Chondrocyte (in vitro differentiated cells): ENCODE data around the gene CEL. TPM values are rescaled to one million over a fixed set of nuclear protein-coding genes. Genes with fewer than 3 reads are reported as not detected.

Source experiments
- DNase-seq: peaks from one replicate; pipeline ENCODE4 v3.0.0; 2021; ENCODE audit warnings: mixed read lengths, low spot score
- H3K27ac Mint-ChIP-seq: one replicate; pipeline ENCODE4 v1.8.0; 2021; ENCODE audit warnings: mild to moderate bottlenecking, moderate library complexity, mixed read lengths; ENCODE audit not compliant: unreplicated experiment
- H3K27me3 Mint-ChIP-seq: 2 replicates; pipeline ENCODE4 v1.8.0; 2021; ENCODE audit warnings: low read depth, mixed read lengths
- H3K36me3 Mint-ChIP-seq: 2 replicates; pipeline ENCODE4 v1.8.0; 2021; ENCODE audit warnings: low read depth, mixed read lengths
- H3K4me1 Mint-ChIP-seq: 2 replicates; pipeline ENCODE4 v1.8.0; 2021; ENCODE audit warnings: low read depth, mild to moderate bottlenecking, mixed read lengths
- H3K4me3 Mint-ChIP-seq: one replicate; pipeline ENCODE4 v1.8.0; 2021; ENCODE audit warnings: mild to moderate bottlenecking, moderate library complexity, mixed read lengths; ENCODE audit not compliant: unreplicated experiment
- H3K9me3 Mint-ChIP-seq: 2 replicates; pipeline ENCODE4 v1.8.0; 2021; ENCODE audit warnings: low read depth, mixed read lengths
- total RNA-seq: library from RNA; stranded (reverse); gene quantifications from 3 replicates; pipeline ENCODE4 v1.2.1, GENCODE V29; 2021
- TF ChIP-seq, protein P1 (sequence below): fragments of 200-600 bp; sonication (generic); IDR thresholded peaks from 2 replicates; pipeline ENCODE4 v1.5.0; 2021; ENCODE audit warnings: antibody characterized with exemption, mild to moderate bottlenecking, moderate library complexity

CEL gene
- total RNA-seq, 1 donor from 2014 or later = 0.87 TPM

DNA sequence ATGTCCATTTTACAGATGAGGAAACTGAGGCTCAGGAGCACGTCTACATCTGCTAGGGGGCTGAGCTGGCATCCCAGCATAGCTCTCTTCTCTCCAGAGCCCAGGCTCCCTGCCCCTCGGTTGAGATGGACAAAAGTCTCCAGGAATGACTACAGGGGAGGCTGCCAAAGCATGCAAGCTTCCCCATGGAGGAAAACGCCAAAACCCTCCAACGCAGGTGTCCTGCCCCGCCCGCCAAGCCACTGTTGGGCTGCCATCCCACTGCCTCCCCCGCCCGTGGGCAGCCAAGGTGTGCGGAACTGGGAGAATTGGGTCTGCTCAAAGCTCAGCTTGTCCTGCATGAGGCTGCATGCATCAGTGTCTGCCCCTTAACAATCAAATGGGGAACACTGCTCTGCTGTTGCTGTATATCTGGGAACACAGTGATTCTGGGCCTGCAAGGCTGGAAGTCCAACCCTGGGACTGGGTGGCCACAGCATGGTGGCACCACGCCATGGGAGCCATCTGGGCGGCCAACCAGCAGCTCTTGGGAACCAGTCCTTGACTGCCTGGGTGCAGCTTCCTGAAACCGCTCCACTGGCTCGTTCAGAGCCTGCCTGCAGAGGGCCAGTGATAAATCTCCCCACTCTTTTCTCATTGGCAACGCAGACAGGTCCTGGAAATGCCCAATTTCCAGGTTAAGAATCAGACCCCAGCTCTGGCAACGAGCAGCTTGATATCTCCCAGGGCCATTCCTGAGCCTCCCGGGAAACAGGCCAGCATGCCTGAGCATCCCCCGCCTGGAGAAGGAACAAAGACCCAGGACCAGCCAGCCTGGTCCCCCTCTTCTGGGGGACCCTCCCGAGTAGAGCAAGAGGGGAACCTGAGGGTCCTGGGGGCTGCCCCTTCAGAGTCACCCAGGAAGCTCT is 55.7 kb downstream of the CEL start:
- no peak for DNase-seq
- Mint-ChIP-seq H3K27me3 (no peaks in the 10 kb centered on the region), H3K36me3 (no peaks in the 10 kb centered on the region), H3K4me3 (no peak overlapping the region), H3K9me3 (no peaks in the 10 kb centered on the region), H3K27ac (no peak overlapping the region), H3K4me1 (peaks cover 27% of the 10 kb centered on the region)
- TF ChIP-seq, protein P1, sequence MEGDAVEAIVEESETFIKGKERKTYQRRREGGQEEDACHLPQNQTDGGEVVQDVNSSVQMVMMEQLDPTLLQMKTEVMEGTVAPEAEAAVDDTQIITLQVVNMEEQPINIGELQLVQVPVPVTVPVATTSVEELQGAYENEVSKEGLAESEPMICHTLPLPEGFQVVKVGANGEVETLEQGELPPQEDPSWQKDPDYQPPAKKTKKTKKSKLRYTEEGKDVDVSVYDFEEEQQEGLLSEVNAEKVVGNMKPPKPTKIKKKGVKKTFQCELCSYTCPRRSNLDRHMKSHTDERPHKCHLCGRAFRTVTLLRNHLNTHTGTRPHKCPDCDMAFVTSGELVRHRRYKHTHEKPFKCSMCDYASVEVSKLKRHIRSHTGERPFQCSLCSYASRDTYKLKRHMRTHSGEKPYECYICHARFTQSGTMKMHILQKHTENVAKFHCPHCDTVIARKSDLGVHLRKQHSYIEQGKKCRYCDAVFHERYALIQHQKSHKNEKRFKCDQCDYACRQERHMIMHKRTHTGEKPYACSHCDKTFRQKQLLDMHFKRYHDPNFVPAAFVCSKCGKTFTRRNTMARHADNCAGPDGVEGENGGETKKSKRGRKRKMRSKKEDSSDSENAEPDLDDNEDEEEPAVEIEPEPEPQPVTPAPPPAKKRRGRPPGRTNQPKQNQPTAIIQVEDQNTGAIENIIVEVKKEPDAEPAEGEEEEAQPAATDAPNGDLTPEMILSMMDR = no peak

DNA sequence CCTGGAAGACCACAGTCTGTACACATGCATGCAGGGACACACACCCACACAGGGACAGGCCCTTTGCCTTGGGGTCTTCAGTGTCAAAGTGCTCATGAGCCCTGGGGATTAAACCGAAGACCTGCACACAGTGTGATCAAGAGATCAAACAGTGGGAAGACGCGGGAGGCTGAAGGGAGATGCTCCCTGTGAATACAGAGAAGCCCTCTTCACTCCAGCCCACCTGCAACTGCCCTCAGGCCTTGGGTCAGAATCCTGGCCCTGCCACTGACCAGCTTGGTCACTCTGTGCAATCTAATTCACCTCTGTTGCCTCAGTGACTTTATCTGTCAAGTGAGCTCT is 56.4 kb downstream of the CEL start:
- Mint-ChIP-seq H3K4me3 (no peak overlapping the region), H3K27me3 (no peaks in the 10 kb centered on the region), H3K27ac (no peak overlapping the region), H3K36me3 (no peaks in the 10 kb centered on the region), H3K4me1 (peaks cover 25% of the 10 kb centered on the region), H3K9me3 (no peaks in the 10 kb centered on the region)
- TF ChIP-seq, protein P1 = no peak
- DNase-seq = no peak

DNA sequence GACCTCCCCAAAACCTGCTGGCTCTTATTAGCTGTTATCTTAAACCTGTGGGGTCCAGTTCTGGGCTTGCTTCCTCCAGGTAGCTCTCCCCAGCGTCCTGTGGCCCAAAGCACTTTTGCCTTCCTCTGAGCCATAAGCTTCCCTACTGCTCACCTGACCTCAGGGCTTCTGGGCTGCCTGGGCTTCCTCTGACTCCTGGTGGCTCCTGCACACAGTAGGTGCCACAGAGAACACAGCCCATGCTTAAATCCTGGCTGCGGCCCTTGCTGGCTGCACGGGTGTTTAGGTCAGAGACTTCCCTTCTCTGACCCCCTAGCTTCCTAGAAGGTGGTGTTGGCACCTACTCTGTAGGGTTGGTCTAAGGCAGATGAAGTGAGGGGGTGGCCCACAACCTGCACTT is 56.8 kb downstream of the CEL start:
- Mint-ChIP-seq H3K27ac (no peak overlapping the region), H3K4me1 (peaks cover 21% of the 10 kb centered on the region), H3K4me3 (no peak overlapping the region), H3K9me3 (no peaks in the 10 kb centered on the region), H3K27me3 (no peaks in the 10 kb centered on the region), H3K36me3 (no peaks in the 10 kb centered on the region)
- no peak for DNase-seq
- TF ChIP-seq, protein P1 = no peak

DNA sequence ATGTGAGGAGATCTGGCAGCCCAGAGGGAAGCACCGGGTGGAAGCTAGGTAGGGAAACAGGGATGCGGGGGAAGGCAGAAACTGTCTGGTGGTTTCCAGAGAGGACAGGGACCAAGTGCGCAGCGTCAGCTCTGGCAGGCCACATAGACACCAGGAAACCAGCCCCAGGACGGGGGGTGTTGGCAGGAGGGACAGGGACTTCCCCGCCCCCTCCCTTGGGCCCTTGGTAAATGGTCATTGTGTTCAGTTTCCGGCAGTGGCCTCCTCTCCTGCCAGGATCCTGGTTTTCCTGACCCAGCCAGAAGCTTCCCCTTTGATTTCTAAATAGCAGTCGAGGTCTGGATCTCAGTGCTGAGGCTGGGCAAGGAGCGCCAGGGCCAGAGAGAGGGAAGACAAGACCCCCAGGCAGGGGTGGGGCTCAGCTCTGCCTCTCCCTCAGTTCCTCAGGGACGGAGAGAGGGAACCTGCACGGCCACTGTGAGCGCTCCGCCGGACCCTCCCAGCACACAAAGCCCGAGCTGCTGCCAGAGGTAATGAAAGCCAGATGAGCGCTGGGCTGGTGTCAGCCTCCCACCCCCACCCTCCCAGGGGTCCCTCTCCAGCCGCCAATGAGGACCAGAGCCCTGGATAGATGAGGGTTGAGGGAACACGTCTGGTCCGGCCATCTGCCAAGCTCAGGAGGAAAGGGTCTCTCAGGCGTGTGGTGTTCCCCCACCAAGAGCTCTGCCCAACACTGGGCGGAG is 57.5 kb downstream of the CEL start:
- Mint-ChIP-seq H3K27me3 (peaks cover 4% of the 10 kb centered on the region), H3K4me1 (peaks cover 14% of the 10 kb centered on the region), H3K4me3 (no peak overlapping the region), H3K9me3 (no peaks in the 10 kb centered on the region), H3K36me3 (peaks cover under 1% of the 10 kb centered on the region), H3K27ac (no peak overlapping the region)
- TF ChIP-seq, protein P1 = no peak
- no peak for DNase-seq

DNA sequence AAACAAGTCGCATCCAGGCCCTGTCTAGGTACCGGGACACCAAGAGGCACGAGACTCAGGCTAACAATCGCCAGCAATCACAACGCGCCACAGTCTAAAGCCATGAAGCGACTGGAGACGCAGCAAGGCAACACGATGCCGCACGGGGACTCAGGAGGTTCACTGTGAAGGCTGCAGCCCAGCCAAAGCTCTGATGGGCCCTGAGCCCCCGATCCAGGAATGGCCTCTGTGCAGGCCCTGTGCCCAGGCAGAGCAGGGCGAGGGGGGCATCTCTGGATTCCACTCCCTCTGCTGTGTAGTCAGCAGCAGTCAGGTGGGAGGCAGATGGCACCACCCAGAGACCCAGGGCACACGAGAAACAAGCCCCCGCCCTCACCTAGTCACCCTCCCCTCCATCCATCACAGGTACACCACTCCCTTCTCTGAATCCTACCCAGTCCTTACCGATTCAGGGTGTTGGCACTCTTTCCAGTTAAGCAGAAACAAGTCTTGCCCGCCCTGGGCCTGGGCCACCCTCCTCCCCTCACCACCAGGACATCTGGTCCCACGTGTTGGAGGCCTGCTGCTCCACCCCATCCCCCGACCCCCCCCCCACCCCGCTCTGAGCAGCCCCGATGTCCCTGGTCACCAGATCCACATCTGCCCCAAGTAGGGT is 58.2 kb downstream of the CEL start:
- Mint-ChIP-seq H3K36me3 (peaks cover 1% of the 10 kb centered on the region), H3K9me3 (no peaks in the 10 kb centered on the region)

More for the DNA sequence above, 58.2 kb downstream of the CEL start:
- peak overlapping the region; percentile 65 for H3K4me3 Mint-ChIP-seq
- TF ChIP-seq, protein P1 = no peak
- H3K27ac Mint-ChIP-seq = no peak overlapping the region
- no peak for DNase-seq
- peaks cover 7% of the 10 kb centered on the region for H3K27me3 Mint-ChIP-seq
- peaks cover 12% of the 10 kb centered on the region for H3K4me1 Mint-ChIP-seq
